ENCODE results near the gene RNF141. TPM values are rescaled to one million over a fixed set of nuclear protein-coding genes. Genes with fewer than 3 reads are reported as not detected.

Gene RNF141
- total RNA-seq, 1 experiment from 2014 or later = 21.8 TPM

GRCh38 chr11:10568486-10568941, 27.5 kb upstream of the RNF141 start, which contains the start of gene LYVE1:
Gene LYVE1 (minus strand): TSS chr11:10568665. CDS start chr11:10568532, 133 bp downstream.
- Histone ChIP-seq H3K4me3 (ENCODE audit: insufficient read depth, low read depth, low read length) (no peak within 1 kb of the TSS), H3K27me3 (ENCODE audit: control insufficient read depth, insufficient read depth, low read length) (no peaks in the 10 kb centered on the region), H3K36me3 (replicated peaks; ENCODE audit: control insufficient read depth, insufficient read depth, low read length) (no peaks in the 10 kb centered on the region)
- no peak for DNase-seq

GRCh38 chr11:10567446-10567845, 26.5 kb upstream of the RNF141 start:
- no peaks in the 10 kb centered on the region for H3K36me3 ChIP-seq (replicated peaks; ENCODE audit: control insufficient read depth, insufficient read depth, low read length)
- H3K27me3 ChIP-seq (ENCODE audit: control insufficient read depth, insufficient read depth, low read length) = no peaks in the 10 kb centered on the region
- no peak overlapping the region for H3K4me3 ChIP-seq (ENCODE audit: insufficient read depth, low read depth, low read length)
- no peak for DNase-seq

GRCh38 chr11:10566257-10566957, 25.4 kb upstream of the RNF141 start:
- Histone ChIP-seq H3K36me3 (replicated peaks; ENCODE audit: control insufficient read depth, insufficient read depth, low read length) (no peaks in the 10 kb centered on the region), H3K4me3 (ENCODE audit: insufficient read depth, low read depth, low read length) (no peak overlapping the region), H3K27me3 (ENCODE audit: control insufficient read depth, insufficient read depth, low read length) (no peaks in the 10 kb centered on the region)
- no peak for DNase-seq

GRCh38 chr11:10565493-10565892, 24.5 kb upstream of the RNF141 start:
- Histone ChIP-seq H3K27me3 (ENCODE audit: control insufficient read depth, insufficient read depth, low read length) (no peaks in the 10 kb centered on the region), H3K4me3 (ENCODE audit: insufficient read depth, low read depth, low read length) (no peak overlapping the region), H3K36me3 (replicated peaks; ENCODE audit: control insufficient read depth, insufficient read depth, low read length) (no peaks in the 10 kb centered on the region)
- no peak for DNase-seq

- H3K36me3 ChIP-seq (replicated peaks; ENCODE audit: control insufficient read depth, insufficient read depth, low read length) = no peaks in the 10 kb centered on the region
- no peak for DNase-seq
- no peaks in the 10 kb centered on the region for H3K27me3 ChIP-seq (ENCODE audit: control insufficient read depth, insufficient read depth, low read length)
- H3K4me3 ChIP-seq (ENCODE audit: insufficient read depth, low read depth, low read length) = no peak overlapping the region
These were observed 23.8 kb upstream of the RNF141 start for GRCh38 chr11:10564696-10565318.

GRCh38 chr11:10564030-10564429, 23.0 kb upstream of the RNF141 start:
- Histone ChIP-seq H3K4me3 (ENCODE audit: insufficient read depth, low read depth, low read length) (no peak overlapping the region), H3K27me3 (ENCODE audit: control insufficient read depth, insufficient read depth, low read length) (no peaks in the 10 kb centered on the region), H3K36me3 (replicated peaks; ENCODE audit: control insufficient read depth, insufficient read depth, low read length) (no peaks in the 10 kb centered on the region)
- DNase-seq = no peak

GRCh38 chr11:10561947-10562346, 21.0 kb upstream of the RNF141 start:
- H3K36me3 ChIP-seq (replicated peaks; ENCODE audit: control insufficient read depth, insufficient read depth, low read length) = no peaks in the 10 kb centered on the region
- no peak for DNase-seq
- H3K27me3 ChIP-seq (ENCODE audit: control insufficient read depth, insufficient read depth, low read length) = no peaks in the 10 kb centered on the region
- H3K4me3 ChIP-seq (ENCODE audit: insufficient read depth, low read depth, low read length) = no peak overlapping the region

- Histone ChIP-seq H3K36me3 (replicated peaks; ENCODE audit: control insufficient read depth, insufficient read depth, low read length) (no peaks in the 10 kb centered on the region), H3K27me3 (ENCODE audit: control insufficient read depth, insufficient read depth, low read length) (no peaks in the 10 kb centered on the region), H3K4me3 (ENCODE audit: insufficient read depth, low read depth, low read length) (no peak overlapping the region)
- DNase-seq = no peak
These were observed 20.2 kb upstream of the RNF141 start for GRCh38 chr11:10561043-10561818.

GRCh38 chr11:10558288-10558687, 17.3 kb upstream of the RNF141 start:
- DNase-seq = no peak
- Histone ChIP-seq H3K36me3 (replicated peaks; ENCODE audit: control insufficient read depth, insufficient read depth, low read length) (no peaks in the 10 kb centered on the region), H3K4me3 (ENCODE audit: insufficient read depth, low read depth, low read length) (no peak overlapping the region), H3K27me3 (ENCODE audit: control insufficient read depth, insufficient read depth, low read length) (no peaks in the 10 kb centered on the region)

GRCh38 chr11:10556590-10556989, 15.6 kb upstream of the RNF141 start:
- Histone ChIP-seq H3K36me3 (replicated peaks; ENCODE audit: control insufficient read depth, insufficient read depth, low read length) (no peaks in the 10 kb centered on the region), H3K27me3 (ENCODE audit: control insufficient read depth, insufficient read depth, low read length) (no peaks in the 10 kb centered on the region), H3K4me3 (ENCODE audit: insufficient read depth, low read depth, low read length) (no peak overlapping the region)
- DNase-seq = no peak

GRCh38 chr11:10551845-10552352, 10.9 kb upstream of the RNF141 start:
- DNase-seq = no peak
- no peaks in the 10 kb centered on the region for H3K36me3 ChIP-seq (replicated peaks; ENCODE audit: control insufficient read depth, insufficient read depth, low read length)
- no peaks in the 10 kb centered on the region for H3K27me3 ChIP-seq (ENCODE audit: control insufficient read depth, insufficient read depth, low read length)
- H3K4me3 ChIP-seq (ENCODE audit: insufficient read depth, low read depth, low read length) = no peak overlapping the region

GRCh38 chr11:10551290-10551592, 10.3 kb upstream of the RNF141 start:
- H3K27me3 ChIP-seq (ENCODE audit: control insufficient read depth, insufficient read depth, low read length) = no peaks in the 10 kb centered on the region
- no peak overlapping the region for H3K4me3 ChIP-seq (ENCODE audit: insufficient read depth, low read depth, low read length)
- no peak for DNase-seq

GRCh38 chr11:10550503-10551289, 9.7 kb upstream of the RNF141 start:
- H3K4me3 ChIP-seq (ENCODE audit: insufficient read depth, low read depth, low read length) = no peak overlapping the region
- no peaks in the 10 kb centered on the region for H3K27me3 ChIP-seq (ENCODE audit: control insufficient read depth, insufficient read depth, low read length)
- no peak for DNase-seq
- no peaks in the 10 kb centered on the region for H3K36me3 ChIP-seq (replicated peaks; ENCODE audit: control insufficient read depth, insufficient read depth, low read length)

More at GRCh38 chr11:10551290-10551592, 10.3 kb upstream of the RNF141 start:
- H3K36me3 ChIP-seq (replicated peaks; ENCODE audit: control insufficient read depth, insufficient read depth, low read length) = no peaks in the 10 kb centered on the region

All from H7 (cell line).